Measurements from ENCODE around the gene HAO2.

HAO2 gene

DNA sequence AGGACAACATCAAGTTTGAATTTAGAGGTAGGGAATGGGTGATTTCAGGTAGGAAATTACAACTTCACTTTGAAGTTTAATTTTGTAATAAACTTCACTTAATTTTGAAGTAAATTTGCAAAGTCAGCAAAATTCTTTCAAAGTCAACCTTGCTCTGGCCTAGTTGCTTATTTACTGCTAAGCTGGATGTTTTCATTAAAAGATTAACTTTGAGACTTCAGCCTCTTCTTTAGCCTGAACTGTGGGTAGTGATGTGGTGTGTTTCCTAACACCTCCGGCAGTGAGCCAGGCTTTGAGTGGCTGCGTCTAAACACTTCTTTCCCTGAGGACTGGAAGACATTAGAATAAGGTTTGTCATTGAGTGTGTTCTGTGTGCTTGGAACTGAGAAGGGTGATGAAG, at the start of gene HAO2:
Gene HAO2, plus strand, starts transcription at position 232 of the 400 bp plus-strand sequence. CDS start 12,301 bp downstream, outside the sequence.
- Histone ChIP-seq H3K4me3 (ENCODE audit: low read length in 2 of 2) (no peak within 1 kb of the TSS), H3K9ac (ENCODE audit: low read length in 2 of 2) (no peak within 1 kb of the TSS), H3K4me1 (ENCODE audit: control insufficient read depth, insufficient read depth, low read length) (no peaks in the 10 kb centered on the region), H3K36me3 (ENCODE audit: control insufficient read depth in 2 of 2, insufficient read depth in 2 of 2, low read length in 2 of 2) (no peaks in the 10 kb centered on the region), H3K27ac (ENCODE audit: low read length) (no peak within 1 kb of the TSS), H3K9me3 (ENCODE audit: control insufficient read depth in 2 of 2, low read length in 2 of 2) (no peaks in the 10 kb centered on the region), H3K27me3 (ENCODE audit: control insufficient read depth in 1 of 2, insufficient read depth in 2 of 2, low read length in 2 of 2) (no peaks in the 10 kb centered on the region)

DNA sequence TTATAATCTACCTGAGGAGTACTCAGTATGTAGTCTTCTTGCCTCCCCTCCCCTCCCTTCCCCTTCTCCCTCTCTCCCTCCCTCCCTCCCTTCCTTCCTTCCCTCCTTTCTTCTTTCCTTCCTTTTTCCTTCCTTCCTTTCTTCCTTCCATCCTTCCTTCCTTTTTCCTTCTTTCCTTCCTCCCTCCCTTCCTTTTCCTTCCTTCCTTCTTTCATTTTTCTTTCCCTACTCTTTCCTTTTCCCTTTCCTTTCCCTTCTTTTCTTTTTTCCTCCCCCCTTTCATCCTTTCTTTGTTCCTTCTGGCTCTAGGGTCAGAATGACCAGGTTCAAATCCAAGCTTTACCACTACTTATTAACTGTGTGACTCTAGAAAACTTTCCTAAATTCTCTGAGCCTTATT, 48.5 kb upstream of the HAO2 start:
- no peak overlapping the region for H3K4me3 ChIP-seq (ENCODE audit: low read length in 2 of 2)
- H3K9me3 ChIP-seq (ENCODE audit: control insufficient read depth in 2 of 2, low read length in 2 of 2), result no peaks in the 10 kb centered on the region
- no peak overlapping the region for H3K9ac ChIP-seq (ENCODE audit: low read length in 2 of 2)
- no peaks in the 10 kb centered on the region for H3K36me3 ChIP-seq (ENCODE audit: control insufficient read depth in 2 of 2, insufficient read depth in 2 of 2, low read length in 2 of 2)
- H3K27ac ChIP-seq (ENCODE audit: low read length), result no peak overlapping the region
- H3K4me1 ChIP-seq (ENCODE audit: control insufficient read depth, insufficient read depth, low read length), result no peaks in the 10 kb centered on the region
- H3K27me3 ChIP-seq (ENCODE audit: control insufficient read depth in 1 of 2, insufficient read depth in 2 of 2, low read length in 2 of 2), result no peaks in the 10 kb centered on the region

DNA sequence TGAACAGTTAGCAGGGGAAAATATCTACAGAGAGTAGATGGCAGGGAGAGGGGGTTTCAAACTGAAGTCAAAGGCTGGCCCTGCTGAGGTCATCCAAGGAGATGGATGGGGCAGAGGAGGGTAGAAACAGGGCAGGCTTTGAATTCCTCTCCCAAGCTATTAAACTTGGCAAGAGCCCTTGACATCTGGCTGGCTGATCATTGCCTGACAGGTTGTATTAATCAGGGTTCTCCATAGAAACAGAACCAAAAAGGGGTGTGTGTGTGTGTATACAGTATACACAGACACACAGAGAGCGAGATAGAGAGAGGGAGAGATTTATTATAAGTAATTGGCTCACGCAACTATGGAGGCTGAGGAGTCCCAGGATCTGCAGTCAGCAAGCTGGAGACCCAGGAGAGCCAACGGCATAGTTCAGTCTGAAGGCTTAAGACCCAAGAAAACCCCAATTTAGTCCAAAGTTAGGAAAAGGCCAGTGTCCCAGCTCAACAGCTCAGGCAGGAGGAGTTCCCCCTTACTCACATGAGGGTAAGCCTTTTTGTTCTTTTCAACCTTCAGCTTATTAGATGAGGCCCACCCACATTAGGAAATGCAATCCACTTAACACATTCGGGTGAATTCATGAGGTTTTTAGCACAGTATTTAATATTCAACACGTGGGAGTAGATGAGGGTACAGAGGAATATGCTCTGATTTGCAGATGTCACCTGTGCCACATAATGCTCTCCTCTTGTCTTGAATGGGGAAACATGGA, 46.7 kb upstream of the HAO2 start:
- Histone ChIP-seq H3K4me3 (ENCODE audit: low read length in 2 of 2) (no peak overlapping the region), H3K27me3 (ENCODE audit: control insufficient read depth in 1 of 2, insufficient read depth in 2 of 2, low read length in 2 of 2) (no peaks in the 10 kb centered on the region), H3K9ac (ENCODE audit: low read length in 2 of 2) (no peak overlapping the region), H3K9me3 (ENCODE audit: control insufficient read depth in 2 of 2, low read length in 2 of 2) (no peaks in the 10 kb centered on the region), H3K27ac (ENCODE audit: low read length) (no peak overlapping the region), H3K36me3 (ENCODE audit: control insufficient read depth in 2 of 2, insufficient read depth in 2 of 2, low read length in 2 of 2) (no peaks in the 10 kb centered on the region), H3K4me1 (ENCODE audit: control insufficient read depth, insufficient read depth, low read length) (no peaks in the 10 kb centered on the region)

DNA sequence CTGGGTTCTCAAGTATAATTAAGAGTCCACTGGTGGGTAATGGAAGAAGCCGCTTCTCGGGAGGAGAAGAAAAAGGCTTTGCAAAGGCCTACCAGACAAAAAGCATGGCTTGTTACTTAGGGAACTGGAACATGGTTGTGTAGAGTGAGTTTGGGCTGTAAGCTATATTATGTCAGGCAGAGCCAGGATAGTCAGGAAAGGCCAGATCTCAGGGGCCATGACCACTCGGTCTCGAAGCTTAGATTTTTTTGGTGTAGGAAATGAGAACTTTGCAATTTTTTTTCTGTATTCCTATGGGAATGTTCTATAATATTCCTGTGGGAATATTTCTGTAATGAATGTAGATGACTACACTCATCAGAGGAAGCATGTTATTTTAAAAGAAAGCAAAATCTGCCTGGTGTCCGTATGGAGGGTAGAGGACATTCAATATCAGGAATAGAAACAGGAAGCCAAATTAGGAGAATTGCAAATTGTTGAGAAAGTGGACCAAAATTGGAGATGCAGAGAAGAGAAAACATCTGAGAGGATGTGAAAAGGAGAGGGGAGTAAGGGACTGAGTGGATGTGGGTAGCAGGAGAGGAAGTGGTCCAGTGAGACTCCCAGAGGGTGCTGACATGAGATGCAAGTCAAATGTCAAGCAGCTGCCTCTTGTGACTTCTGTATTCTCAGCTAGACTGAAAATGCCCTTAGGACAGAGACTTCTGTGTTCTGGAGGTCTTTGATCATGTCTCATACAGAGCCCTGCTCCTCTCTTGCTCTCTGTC, 45.2 kb upstream of the HAO2 start:
- Histone ChIP-seq H3K9me3 (ENCODE audit: control insufficient read depth in 2 of 2, low read length in 2 of 2) (no peaks in the 10 kb centered on the region), H3K27ac (ENCODE audit: low read length) (no peak overlapping the region), H3K4me1 (ENCODE audit: control insufficient read depth, insufficient read depth, low read length) (peaks cover 3% of the 10 kb centered on the region)

DNA sequence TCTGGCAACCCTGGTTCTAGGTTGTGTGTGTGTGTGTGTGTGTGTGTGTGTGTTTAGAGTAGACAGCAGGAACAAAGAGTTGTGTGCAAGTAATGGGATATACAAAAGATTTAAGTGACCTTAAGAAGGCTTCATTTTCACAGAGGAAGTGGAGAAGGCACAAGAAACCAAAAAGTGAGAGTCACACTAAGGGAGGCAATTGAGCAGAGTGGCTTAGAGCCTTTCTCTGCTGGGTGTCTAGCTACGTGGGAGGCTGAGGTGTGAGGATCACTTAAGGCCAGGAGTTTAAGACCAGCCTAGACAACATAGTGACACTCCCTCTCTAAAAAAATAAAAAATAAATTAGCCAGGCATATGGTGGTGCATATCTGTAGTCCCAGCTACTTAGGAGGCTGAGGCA, 44.4 kb upstream of the HAO2 start:
- peaks cover 3% of the 10 kb centered on the region for H3K4me1 ChIP-seq (ENCODE audit: control insufficient read depth, insufficient read depth, low read length)
- no peak overlapping the region for H3K4me3 ChIP-seq (ENCODE audit: low read length in 2 of 2)
- no peaks in the 10 kb centered on the region for H3K27me3 ChIP-seq (ENCODE audit: control insufficient read depth in 1 of 2, insufficient read depth in 2 of 2, low read length in 2 of 2)
- H3K9me3 ChIP-seq (ENCODE audit: control insufficient read depth in 2 of 2, low read length in 2 of 2), result no peaks in the 10 kb centered on the region
- no peaks in the 10 kb centered on the region for H3K36me3 ChIP-seq (ENCODE audit: control insufficient read depth in 2 of 2, insufficient read depth in 2 of 2, low read length in 2 of 2)
- H3K27ac ChIP-seq (ENCODE audit: low read length), result no peak overlapping the region
- no peak overlapping the region for H3K9ac ChIP-seq (ENCODE audit: low read length in 2 of 2)

More for the DNA sequence above, 45.2 kb upstream of the HAO2 start:
- Histone ChIP-seq H3K9ac (ENCODE audit: low read length in 2 of 2) (no peak overlapping the region), H3K27me3 (ENCODE audit: control insufficient read depth in 1 of 2, insufficient read depth in 2 of 2, low read length in 2 of 2) (no peaks in the 10 kb centered on the region), H3K36me3 (ENCODE audit: control insufficient read depth in 2 of 2, insufficient read depth in 2 of 2, low read length in 2 of 2) (no peaks in the 10 kb centered on the region), H3K4me3 (ENCODE audit: low read length in 2 of 2) (no peak overlapping the region)

DNA sequence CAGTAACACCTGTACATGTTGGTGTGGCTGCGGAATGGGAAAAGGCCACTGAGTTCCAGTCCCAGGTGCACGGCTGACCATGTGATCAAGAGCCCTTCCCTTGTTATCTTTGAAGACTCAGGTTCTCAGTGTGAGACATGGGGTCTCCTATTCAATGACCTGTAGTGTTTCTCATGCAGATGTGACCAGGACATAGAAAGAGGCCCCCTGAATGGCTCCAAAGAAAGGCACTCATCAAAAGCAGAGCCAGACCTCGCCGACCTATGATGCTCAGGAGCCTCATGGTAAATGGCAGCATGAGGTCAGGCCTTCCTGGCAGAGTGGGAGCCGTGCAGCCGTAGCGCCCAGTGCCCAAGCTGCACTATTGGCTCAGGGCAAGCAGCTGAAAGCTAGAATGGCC, 42.3 kb upstream of the HAO2 start:
- Histone ChIP-seq H3K4me1 (ENCODE audit: control insufficient read depth, insufficient read depth, low read length) (peaks cover 3% of the 10 kb centered on the region), H3K4me3 (ENCODE audit: low read length in 2 of 2) (no peak overlapping the region), H3K36me3 (ENCODE audit: control insufficient read depth in 2 of 2, insufficient read depth in 2 of 2, low read length in 2 of 2) (no peaks in the 10 kb centered on the region), H3K9ac (ENCODE audit: low read length in 2 of 2) (no peak overlapping the region), H3K27ac (ENCODE audit: low read length) (no peak overlapping the region), H3K27me3 (ENCODE audit: control insufficient read depth in 1 of 2, insufficient read depth in 2 of 2, low read length in 2 of 2) (no peaks in the 10 kb centered on the region), H3K9me3 (ENCODE audit: control insufficient read depth in 2 of 2, low read length in 2 of 2) (no peaks in the 10 kb centered on the region)

DNA sequence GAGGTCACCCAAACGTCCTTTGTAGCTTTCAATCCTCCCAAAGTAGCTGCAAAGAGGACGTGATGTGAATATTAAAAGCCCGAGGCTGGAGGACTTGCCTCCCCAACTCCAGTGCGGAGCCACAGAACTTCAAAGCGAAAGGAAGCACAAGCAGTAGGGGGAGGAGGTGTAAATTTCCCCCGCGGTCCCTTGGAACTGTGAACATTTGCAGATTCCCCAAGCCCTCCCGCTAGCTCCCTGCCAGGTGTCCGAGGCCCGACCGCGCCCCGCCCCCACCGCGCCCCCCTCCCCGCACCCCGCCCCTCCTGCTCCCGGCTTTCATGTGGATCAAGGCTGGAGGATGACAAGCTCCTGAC, 41.5 kb upstream of the HAO2 start:
- H3K36me3 ChIP-seq (ENCODE audit: control insufficient read depth in 2 of 2, insufficient read depth in 2 of 2, low read length in 2 of 2), result no peaks in the 10 kb centered on the region
- H3K4me3 ChIP-seq (ENCODE audit: low read length in 2 of 2), result peak overlapping the region; percentile 67
- H3K9me3 ChIP-seq (ENCODE audit: control insufficient read depth in 2 of 2, low read length in 2 of 2), result no peaks in the 10 kb centered on the region
- H3K4me1 ChIP-seq (ENCODE audit: control insufficient read depth, insufficient read depth, low read length), result peaks cover 3% of the 10 kb centered on the region
- H3K27me3 ChIP-seq (ENCODE audit: control insufficient read depth in 1 of 2, insufficient read depth in 2 of 2, low read length in 2 of 2), result no peaks in the 10 kb centered on the region
- H3K9ac ChIP-seq (ENCODE audit: low read length in 2 of 2), result no peak overlapping the region
- H3K27ac ChIP-seq (ENCODE audit: low read length), result no peak overlapping the region

DNA sequence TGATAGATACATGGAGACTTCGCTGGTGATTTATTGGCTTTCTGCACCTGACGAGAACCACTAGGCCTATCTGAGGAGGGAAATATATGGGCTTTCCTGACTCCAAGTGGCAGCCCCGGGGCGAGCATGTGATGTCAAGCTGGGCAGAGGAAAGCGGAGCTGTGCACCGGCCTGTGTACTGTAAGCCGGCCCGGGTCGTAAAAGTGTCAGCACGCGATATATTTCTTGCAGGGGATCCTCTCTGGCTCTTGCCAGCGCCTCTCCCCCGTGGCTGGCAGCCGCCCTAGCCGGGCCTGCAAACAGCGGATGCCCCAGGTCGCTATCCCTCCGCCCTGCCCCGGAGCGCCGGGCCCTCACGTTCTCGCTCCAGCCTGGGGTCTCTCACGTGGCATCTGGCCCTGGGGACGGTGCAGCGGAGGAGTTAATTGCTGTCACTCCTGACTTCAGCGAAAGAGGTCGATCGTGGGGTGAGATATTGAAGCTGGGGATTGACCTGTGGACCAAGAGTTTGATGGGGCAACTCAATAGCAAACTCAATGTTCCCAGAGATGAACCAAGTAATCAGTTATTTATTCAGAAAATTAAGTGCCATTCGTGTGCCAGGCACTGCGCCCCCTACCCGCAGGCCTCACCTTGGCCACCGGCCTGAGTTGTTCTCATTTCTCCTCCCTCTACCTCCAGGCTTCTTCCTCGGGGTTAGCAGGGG, 41.0 kb upstream of the HAO2 start:
- H3K9me3 ChIP-seq (ENCODE audit: control insufficient read depth in 2 of 2, low read length in 2 of 2), result no peaks in the 10 kb centered on the region
- H3K36me3 ChIP-seq (ENCODE audit: control insufficient read depth in 2 of 2, insufficient read depth in 2 of 2, low read length in 2 of 2), result no peaks in the 10 kb centered on the region
- peak overlapping the region; percentile 63 to 67 for H3K4me3 ChIP-seq (ENCODE audit: low read length in 2 of 2)
- H3K4me1 ChIP-seq (ENCODE audit: control insufficient read depth, insufficient read depth, low read length), result peaks cover 3% of the 10 kb centered on the region
- no peak overlapping the region for H3K27ac ChIP-seq (ENCODE audit: low read length)
- no peaks in the 10 kb centered on the region for H3K27me3 ChIP-seq (ENCODE audit: control insufficient read depth in 1 of 2, insufficient read depth in 2 of 2, low read length in 2 of 2)
- H3K9ac ChIP-seq (ENCODE audit: low read length in 2 of 2), result no peak overlapping the region

DNA sequence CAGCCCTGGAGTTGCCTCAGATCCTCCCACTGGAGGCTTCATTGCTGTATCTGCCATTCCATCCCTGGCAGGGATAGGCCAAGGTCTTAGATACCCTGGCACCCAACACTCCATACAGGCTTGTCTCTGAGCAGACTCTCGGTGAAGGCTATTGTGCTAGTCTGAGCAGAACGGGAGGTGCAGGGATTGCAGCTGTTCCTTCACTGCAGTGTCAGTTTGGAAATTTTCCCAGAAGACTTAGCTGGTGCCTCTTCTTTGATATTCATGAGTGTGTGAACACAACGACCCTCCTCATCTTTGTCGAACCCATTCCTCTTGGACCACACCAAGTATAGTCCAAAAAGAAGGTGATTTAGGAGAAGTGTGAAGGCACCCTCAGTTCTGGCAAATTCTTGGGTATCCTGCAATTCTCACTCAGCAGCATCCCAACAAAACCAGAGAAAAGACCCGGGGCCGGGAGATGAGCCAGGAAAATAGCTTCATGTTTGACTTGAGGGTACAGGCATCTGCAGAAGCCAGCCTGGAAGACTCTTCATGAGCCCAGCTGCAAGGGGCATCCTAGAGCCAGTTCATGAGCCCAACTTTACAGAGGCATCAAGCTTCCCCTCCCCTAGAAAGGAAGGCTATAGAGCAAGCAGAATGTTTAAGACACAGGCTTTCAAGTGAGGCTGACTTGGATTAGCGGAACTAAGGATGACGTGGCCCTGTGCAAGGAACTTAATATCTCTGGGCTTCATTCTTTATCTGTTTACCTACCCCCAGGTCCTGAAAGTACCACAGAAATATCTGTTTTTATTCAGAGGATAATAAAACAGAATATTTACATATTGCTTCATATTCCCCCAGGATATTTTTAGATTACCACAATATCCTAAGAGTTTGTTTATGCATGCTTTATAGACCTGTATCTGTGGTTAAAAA, 38.8 kb upstream of the HAO2 start:
- H3K4me3 ChIP-seq (ENCODE audit: low read length in 2 of 2), result no peak overlapping the region
- no peaks in the 10 kb centered on the region for H3K27me3 ChIP-seq (ENCODE audit: control insufficient read depth in 1 of 2, insufficient read depth in 2 of 2, low read length in 2 of 2)
- no peak overlapping the region for H3K9ac ChIP-seq (ENCODE audit: low read length in 2 of 2)
- no peak overlapping the region for H3K27ac ChIP-seq (ENCODE audit: low read length)
- H3K9me3 ChIP-seq (ENCODE audit: control insufficient read depth in 2 of 2, low read length in 2 of 2), result no peaks in the 10 kb centered on the region
- H3K36me3 ChIP-seq (ENCODE audit: control insufficient read depth in 2 of 2, insufficient read depth in 2 of 2, low read length in 2 of 2), result no peaks in the 10 kb centered on the region
- peaks cover 3% of the 10 kb centered on the region for H3K4me1 ChIP-seq (ENCODE audit: control insufficient read depth, insufficient read depth, low read length)

DNA sequence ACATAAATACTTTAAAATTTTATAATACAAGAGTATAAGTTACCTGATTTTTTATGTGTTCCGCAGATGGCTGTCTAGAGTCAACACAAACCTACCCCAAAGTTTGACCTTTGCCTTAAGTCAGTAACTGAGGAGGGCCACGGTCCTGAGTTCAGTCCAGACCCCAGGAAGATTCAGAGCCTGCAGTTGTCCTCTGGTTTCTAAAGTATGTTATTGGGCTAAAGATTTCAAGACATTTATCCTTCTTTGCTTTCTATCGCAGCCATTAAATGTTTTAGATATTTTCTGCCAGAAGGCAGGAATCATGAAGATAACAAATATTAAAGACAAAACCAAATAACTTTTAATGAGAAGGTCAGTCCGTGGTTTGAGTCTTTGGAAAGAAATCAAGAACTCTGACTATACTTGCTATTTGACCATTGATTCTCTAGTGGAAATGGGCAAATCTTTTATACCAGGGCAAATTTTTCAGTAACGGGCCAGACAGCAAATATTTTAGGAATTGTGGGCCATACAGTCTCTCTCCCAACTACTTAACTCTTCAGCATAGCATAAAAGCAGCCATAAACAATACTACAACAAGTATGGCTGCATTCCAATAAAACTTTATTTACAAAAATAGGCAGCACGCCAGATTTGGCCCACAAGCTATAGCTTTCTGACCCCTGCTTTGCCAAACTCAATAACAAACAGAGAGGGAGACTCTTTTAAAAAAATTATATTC, 38.0 kb upstream of the HAO2 start:
- no peaks in the 10 kb centered on the region for H3K27me3 ChIP-seq (ENCODE audit: control insufficient read depth in 1 of 2, insufficient read depth in 2 of 2, low read length in 2 of 2)
- H3K4me3 ChIP-seq (ENCODE audit: low read length in 2 of 2), result no peak overlapping the region
- no peak overlapping the region for H3K27ac ChIP-seq (ENCODE audit: low read length)
- H3K9ac ChIP-seq (ENCODE audit: low read length in 2 of 2), result no peak overlapping the region
- H3K9me3 ChIP-seq (ENCODE audit: control insufficient read depth in 2 of 2, low read length in 2 of 2), result no peaks in the 10 kb centered on the region
- peaks cover 3% of the 10 kb centered on the region for H3K4me1 ChIP-seq (ENCODE audit: control insufficient read depth, insufficient read depth, low read length)
- H3K36me3 ChIP-seq (ENCODE audit: control insufficient read depth in 2 of 2, insufficient read depth in 2 of 2, low read length in 2 of 2), result no peaks in the 10 kb centered on the region
